ENCODE measurements around the gene CDC14C. TPM values are rescaled to one million over a fixed set of nuclear protein-coding genes. Genes with fewer than 3 reads are reported as not detected.
"Not testable (repeated sequence)": the region's sequence is repeated elsewhere in the genome, so short reads cannot be mapped to it uniquely, and the experiment has no call there.

CDC14C gene
- total and polyA plus RNA-seq, 10 donors, result not detected

- Histone ChIP-seq H3K4me1 (no peaks in the 10 kb centered on the region), H3K27ac (no peak overlapping the region), H3K27me3 (replicated peaks in 1 of 7) (no peaks in the 10 kb centered on the region), H3K4me3 (no peak overlapping the region), H3K9me3 (peaks cover 0 to 9% (median 2%) of the 10 kb centered on the region in 8 donors), H3K36me3 (no peaks in the 10 kb centered on the region)
- intact Hi-C loops (cut with DNase I; ENCODE audit: low total_unique reads), result no loop called here
- DNase-seq, result no peak
- TF ChIP-seq CTCF (IDR thresholded peaks at IDR 0.05 in 8 of 11, conservative IDR thresholded peaks at IDR 0.05 in 3 of 11) (no peak), POLR2A (IDR thresholded peaks at IDR 0.05) (no peak), POLR2AphosphoS5 (IDR thresholded peaks at IDR 0.05) (no peak)
- 58 to 85% (median 74%) methylated on average over 1 of the region's 1 CpG for WGBS, 5 donors
Measured at GRCh38 chr7:48904975-48905374, 19.4 kb upstream of the CDC14C start.

DNA sequence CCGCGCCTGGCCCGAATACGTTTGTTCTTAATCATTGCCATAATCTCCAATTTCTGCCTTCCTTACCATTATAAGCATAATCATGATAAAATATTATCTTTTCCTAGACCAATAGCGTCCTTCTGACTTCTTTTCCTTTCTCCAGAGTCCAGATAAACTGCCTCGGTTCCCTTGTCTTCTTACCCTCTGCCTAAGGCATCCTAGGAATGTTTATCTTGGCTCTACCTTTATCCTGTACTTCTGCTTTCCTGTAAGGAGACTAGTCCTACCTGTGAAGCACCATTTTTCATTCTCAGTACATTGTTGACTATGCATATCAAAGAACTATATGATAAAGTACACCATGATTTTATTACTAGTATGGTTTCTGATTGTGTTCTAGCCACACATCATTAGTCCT is 18.7 kb upstream of the CDC14C start:
- H3K27ac ChIP-seq, result not testable (repeated sequence)

GRCh38 chr7:48909887-48910286 is 14.5 kb upstream of the CDC14C start:
- H3K36me3 ChIP-seq; intact Hi-C loops (cut with DNase I; ENCODE audit: low total_unique reads); H3K4me1 ChIP-seq; H3K4me3 ChIP-seq; H3K27me3 ChIP-seq (replicated peaks in 1 of 7); DNase-seq; H3K27ac ChIP-seq: not testable (repeated sequence)
- H3K9me3 ChIP-seq, result peaks cover 0 to 24% (median 8%) of the 10 kb centered on the region in 8 donors
- 81 to 96% (median 87%) methylated on average over 5 of the region's 5 CpGs for WGBS, 5 donors

More for the DNA sequence above, 18.7 kb upstream of the CDC14C start:
- H3K27me3 ChIP-seq (replicated peaks in 1 of 7); H3K36me3 ChIP-seq; H3K4me1 ChIP-seq; H3K4me3 ChIP-seq; intact Hi-C loops (cut with DNase I; ENCODE audit: low total_unique reads); DNase-seq: not testable (repeated sequence)
- H3K9me3 ChIP-seq, result peaks cover 0 to 14% (median 4%) of the 10 kb centered on the region in 8 donors
- 87 to 94% (median 90%) methylated on average over 6 of the region's 6 CpGs for WGBS, 5 donors

GRCh38 chr7:48931481-48931880 is 7.1 kb downstream of the CDC14C start:
- Histone ChIP-seq H3K27ac (no peak overlapping the region), H3K27me3 (replicated peaks in 1 of 7) (no peaks in the 10 kb centered on the region), H3K36me3 (no peaks in the 10 kb centered on the region), H3K4me3 (no peak overlapping the region), H3K9me3 (no peaks in the 10 kb centered on the region), H3K4me1 (no peaks in the 10 kb centered on the region)
- DNase-seq, result no peak
- 92 to 98% (median 95%) methylated on average over 2 of the region's 2 CpGs for WGBS, 5 donors
- intact Hi-C loops (cut with DNase I; ENCODE audit: low total_unique reads), result no loop called here
- TF ChIP-seq POLR2A (IDR thresholded peaks at IDR 0.05) (no peak), CTCF (IDR thresholded peaks at IDR 0.05 in 8 of 11, conservative IDR thresholded peaks at IDR 0.05 in 3 of 11) (no peak), POLR2AphosphoS5 (IDR thresholded peaks at IDR 0.05) (no peak)

DNA sequence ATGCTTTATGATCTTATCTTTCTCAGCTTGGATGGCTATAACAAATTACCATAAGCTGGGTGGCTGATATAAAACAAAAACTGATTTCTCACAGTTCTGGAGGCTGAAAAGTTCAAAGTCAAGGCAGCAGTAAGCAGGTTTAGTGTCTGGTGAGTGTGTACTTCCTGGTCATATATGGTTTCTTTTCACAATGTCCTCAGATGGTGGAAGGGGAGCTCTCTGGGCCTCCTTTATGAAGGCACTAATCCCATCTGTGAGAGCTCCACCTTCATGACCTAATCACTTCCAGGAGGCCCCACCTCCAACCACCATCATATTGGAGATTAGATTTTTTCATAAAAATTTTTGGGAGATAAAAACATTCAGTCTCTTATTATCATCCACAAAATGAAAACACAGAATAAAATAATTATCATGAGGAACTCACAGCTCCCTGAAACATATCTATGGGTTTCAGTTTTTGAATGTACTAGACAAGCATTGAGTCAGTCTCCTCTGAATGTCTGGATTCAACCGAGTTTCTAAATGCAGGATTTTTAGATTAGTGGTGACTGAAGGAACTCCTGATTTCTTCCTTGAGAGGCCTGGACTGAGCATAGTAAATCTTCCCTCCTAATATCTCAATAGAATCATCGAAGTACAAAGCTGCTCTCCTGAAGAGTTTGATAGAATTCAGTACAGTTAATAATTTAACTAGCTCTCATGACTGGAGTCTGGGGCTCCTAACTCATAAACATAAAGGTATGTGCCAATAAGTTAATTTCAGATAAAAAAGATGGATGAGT is 8.0 kb downstream of the CDC14C start:
- H3K27ac ChIP-seq, result no peak overlapping the region
- no peak for TF ChIP-seq CTCF (IDR thresholded peaks at IDR 0.05 in 8 of 11, conservative IDR thresholded peaks at IDR 0.05 in 3 of 11)
- no peak for TF ChIP-seq POLR2AphosphoS5 (IDR thresholded peaks at IDR 0.05)
- TF ChIP-seq POLR2A (IDR thresholded peaks at IDR 0.05), result no peak
- H3K4me3 ChIP-seq, result no peak overlapping the region
- DNase-seq, result no peak
- intact Hi-C loops (cut with DNase I; ENCODE audit: low total_unique reads), result no loop called here
- WGBS, 5 donors, result 75 to 84% (median 82%) methylated on average over 2 of the region's 2 CpGs
- H3K36me3 ChIP-seq, result no peaks in the 10 kb centered on the region
- no peaks in the 10 kb centered on the region for H3K27me3 ChIP-seq (replicated peaks in 1 of 7)
- no peaks in the 10 kb centered on the region for H3K4me1 ChIP-seq
- H3K9me3 ChIP-seq, result no peaks in the 10 kb centered on the region
